Caco-2 (cell line): Measurements from ENCODE around the gene RGS14. TPM values are rescaled to one million over a fixed set of nuclear protein-coding genes. Genes with fewer than 3 reads are reported as not detected.

Experiments used
- BruUV-seq: library from RNA; stranded (reverse); fragments of 400-500 nt; replicated peaks from 2 replicates; lab custom pipeline; 2021; lab: Mats Ljungman, UMichigan
- CTCF ChIA-PET: fragments of 300-600 bp; sonication (Branson Sonifier 250); formaldehyde crosslinking; loops from one replicate; lab custom pipeline; 2022; ENCODE audit warnings: antibody characterized with exemption; lab: Charles Lee
- POLR2A ChIA-PET: fragments of 300-600 bp; sonication (Branson Sonifier 250); formaldehyde crosslinking; loops from one replicate; lab custom pipeline; 2022; ENCODE audit warnings: antibody characterized with exemption; lab: Charles Lee
- DNase-seq, 2 experiments: peaks; one replicate each; pipeline versions ENCODE4 v3.0.0 to v3.0.0-alpha.2; 2020 to 2022
- H3K27me3 ChIP-seq: replicated peaks from 2 replicates; pipeline ENCODE4 v1.6.0; 2011; ENCODE audit warnings: low read length; ENCODE audit not compliant: control insufficient read depth, insufficient read depth
- H3K36me3 ChIP-seq: 2 replicates; pipeline ENCODE4 v1.5.1; 2011; ENCODE audit warnings: low read length; ENCODE audit not compliant: control insufficient read depth, insufficient read depth
- H3K4me1 ChIP-seq: fragments of 250-450 bp; sonication (Bioruptor Pico); 2 replicates; pipeline ENCODE4 v1.5.1; 2020; ENCODE audit warnings: mild to moderate bottlenecking
- H3K4me3 ChIP-seq: 2 replicates; pipeline ENCODE4 v1.5.1; 2011; ENCODE audit warnings: low read depth, mild to moderate bottlenecking, control low read depth, low read length
- H3K9me3 ChIP-seq: fragments of 250-450 bp; sonication (Bioruptor Pico); 2 replicates; pipeline ENCODE4 v1.5.1; 2020; ENCODE audit warnings: mild to moderate bottlenecking, moderate library complexity
- H3K27ac Mint-ChIP-seq: one replicate; pipeline ENCODE4 v1.8.0; 2022; ENCODE audit warnings: mixed read lengths; ENCODE audit not compliant: unreplicated experiment
- H3K27me3 Mint-ChIP-seq: one replicate; pipeline ENCODE4 v1.8.0; 2022; ENCODE audit warnings: mixed read lengths; ENCODE audit not compliant: insufficient read depth, unreplicated experiment
- H3K36me3 Mint-ChIP-seq: one replicate; pipeline ENCODE4 v1.8.0; 2022; ENCODE audit warnings: mild to moderate bottlenecking, mixed read lengths; ENCODE audit not compliant: insufficient read depth, unreplicated experiment
- H3K4me1 Mint-ChIP-seq: one replicate; pipeline ENCODE4 v1.8.0; 2022; ENCODE audit warnings: low read depth, mixed read lengths; ENCODE audit not compliant: unreplicated experiment
- H3K4me3 Mint-ChIP-seq: one replicate; pipeline ENCODE4 v1.8.0; 2022; ENCODE audit warnings: mild to moderate bottlenecking, moderate library complexity, mixed read lengths; ENCODE audit not compliant: unreplicated experiment
- H3K9me3 Mint-ChIP-seq: one replicate; pipeline ENCODE4 v1.8.0; 2022; ENCODE audit warnings: mixed read lengths; ENCODE audit not compliant: unreplicated experiment
- CTCF ChIP-seq, 2 experiments: fragments of 200-600 bp in 1 of 2; IDR thresholded peaks; 1 replicate in 1 of 2; 2 replicates in 1 of 2; pipeline versions ENCODE4 v1.5.1 to v1.8.0; 2011 to 2022; ENCODE audit warnings: antibody characterized with exemption in 1 of 2, control low read depth in 1 of 2, inconsistent platforms in 1 of 2, low read depth in 1 of 2, low read length in 1 of 2, mild to moderate bottlenecking in 1 of 2, moderate library complexity in 1 of 2; ENCODE audit not compliant: insufficient read depth in 1 of 2, severe bottlenecking in 1 of 2, unreplicated experiment in 1 of 2
- intact Hi-C: fragments of 100-400 bp; cut with micrococcal nuclease; formaldehyde crosslinking; loops from one replicate; pipeline ENCODE4 v1.10.0; 2022; ENCODE audit not compliant: unreplicated experiment
- total RNA-seq: library from RNA; stranded (reverse); gene quantifications from 2 replicates; pipeline ENCODE4 v1.2.3, GENCODE V29; 2022

The RGS14 gene
- total RNA-seq, 1 experiment from 2014 or later: 15.2 TPM

- Mint-ChIP-seq H3K9me3 (no peaks in the 10 kb centered on the region), H3K27me3 (no peaks in the 10 kb centered on the region), H3K4me1 (peaks cover 16% of the 10 kb centered on the region), H3K36me3 (peaks cover 12% of the 10 kb centered on the region), H3K4me3 (no peak overlapping the region), H3K27ac (no peak overlapping the region)
- intact Hi-C loops: no loop called here
- BruUV-seq: no TSS peak
- DNase-seq: no peak
- peaks cover 22% of the 10 kb centered on the region for H3K4me1 ChIP-seq
- H3K9me3 ChIP-seq: no peaks in the 10 kb centered on the region
- CTCF ChIA-PET: interaction anchor here (1.3 to 4.7 kb wide), 4 partner anchors 10 to 113 kb away, joined by 5 to 148 read pairs (median 33); partner anchors contain the start of gene PFN3
- no peak for TF ChIP-seq CTCF (IDR thresholded peaks at IDR 0.05; ENCODE audit: insufficient read depth in 1 of 2, low read depth in 1 of 2, low read length in 1 of 2, severe bottlenecking in 1 of 2, unreplicated experiment in 1 of 2)
- H3K27me3 ChIP-seq: no peaks in the 10 kb centered on the region
- no peak overlapping the region for H3K4me3 ChIP-seq
- H3K36me3 ChIP-seq: no peaks in the 10 kb centered on the region
- POLR2A ChIA-PET: interaction anchor here (1.0 to 1.1 kb wide), 2 partner anchors 10 to 38 kb away, joined by 3 to 11 read pairs; partner anchors contain the start of gene GRK6
Measured at GRCh38 chr5:177388521-177389052, 30.9 kb downstream of the RGS14 start.

GRCh38 chr5:177389241-177390169, 31.8 kb downstream of the RGS14 start:
- peak overlapping the region; percentile 17 for H3K4me3 Mint-ChIP-seq
- Histone ChIP-seq H3K27me3 (no peaks in the 10 kb centered on the region), H3K4me1 (peaks cover 22% of the 10 kb centered on the region), H3K4me3 (no peak overlapping the region), H3K36me3 (no peaks in the 10 kb centered on the region), H3K9me3 (no peaks in the 10 kb centered on the region)
- intact Hi-C loops: loop anchor here (1.0 to 2.0 kb wide), 5 partner anchors 10 to 71 kb away; no protein-coding TSS in a partner anchor
- peaks cover 16% of the 10 kb centered on the region for H3K4me1 Mint-ChIP-seq
- BruUV-seq: no TSS peak
- POLR2A ChIA-PET: interaction anchor here (0.7 to 2.3 kb wide), 6 partner anchors 11 to 38 kb away, joined by 3 to 13 read pairs (median 4); partner anchors contain the start of genes GRK6 and LMAN2
- no peaks in the 10 kb centered on the region for H3K9me3 Mint-ChIP-seq
- no peaks in the 10 kb centered on the region for H3K27me3 Mint-ChIP-seq
- TF ChIP-seq CTCF (IDR thresholded peaks at IDR 0.05; ENCODE audit: insufficient read depth in 1 of 2, low read depth in 1 of 2, low read length in 1 of 2, severe bottlenecking in 1 of 2, unreplicated experiment in 1 of 2): no peak
- H3K27ac Mint-ChIP-seq: peak overlapping the region; percentile 33
- peaks cover 12% of the 10 kb centered on the region for H3K36me3 Mint-ChIP-seq
- CTCF ChIA-PET: interaction anchor here (1.0 to 4.7 kb wide), 8 partner anchors 11 to 112 kb away, joined by 3 to 148 read pairs (median 16); partner anchors contain the start of genes LMAN2, PDLIM7 and PFN3
- peak; percentile 49 to 69 for DNase-seq
